M059J (cell line): ENCODE measurements around the gene C9orf85. TPM values are rescaled to one million over a fixed set of nuclear protein-coding genes. Genes with fewer than 3 reads are reported as not detected.
"Not testable (repeated sequence)": the region's sequence is repeated elsewhere in the genome, so short reads cannot be mapped to it uniquely, and the experiment has no call there.

ENCODE experiments used
- DNase-seq: peaks from one replicate; pipeline ENCODE4 v3.0.0-alpha.2; 2012; ENCODE audit warnings: low read depth
- total RNA-seq: library from RNA; depleted of rRNA; stranded (reverse); fragments of >200 nt; shearing (Covaris generic); gene quantifications from 2 replicates; pipeline ENCODE4 v1.2.3, GENCODE V29; 2014; rRNA removed

The C9orf85 gene
- total RNA-seq, 1 experiment from 2014 or later, result 32.2 TPM

GRCh38 chr9:72006501-72006900, 95.1 kb downstream of the C9orf85 start:
- peak; percentile 76 for DNase-seq

DNA sequence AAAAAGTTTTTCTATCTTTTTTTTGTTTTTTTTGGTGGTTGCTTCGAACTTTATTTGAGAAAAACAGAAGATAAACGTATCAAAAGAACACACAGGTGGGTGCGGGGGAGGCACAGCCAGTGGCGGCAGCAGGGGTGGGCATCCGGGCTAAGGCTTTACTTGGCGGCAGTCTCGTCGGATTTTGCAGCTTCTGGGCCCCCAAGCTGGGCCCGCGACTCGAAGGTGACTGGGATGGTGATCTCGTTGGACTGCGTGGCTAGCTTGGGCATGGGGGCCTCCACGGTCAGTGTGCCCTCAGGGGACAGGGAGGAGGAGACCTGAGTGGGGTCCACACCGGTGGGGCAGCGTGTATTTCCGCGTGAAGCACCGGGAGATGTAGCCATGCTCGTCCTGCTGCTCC, 96.3 kb downstream of the C9orf85 start:
- not testable (repeated sequence) for DNase-seq

DNA sequence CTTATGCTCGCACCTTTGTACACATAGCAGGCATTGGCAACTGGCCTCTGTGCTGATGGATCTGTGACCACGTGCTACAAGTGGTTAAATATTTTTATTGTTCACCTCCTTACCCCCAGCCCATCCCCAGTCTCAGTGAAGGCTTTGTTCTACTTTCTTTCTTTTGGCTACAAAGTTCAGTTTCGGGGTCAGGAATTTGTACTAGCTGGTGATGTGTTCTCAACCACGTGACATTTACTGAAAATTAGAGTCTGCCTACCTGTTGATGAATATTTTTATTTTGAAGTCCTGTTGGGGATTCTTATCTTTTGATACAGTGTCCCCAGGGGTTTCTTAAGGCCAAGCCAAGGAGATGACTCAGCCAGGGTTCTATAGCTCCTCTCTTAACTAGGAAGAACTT, 101.2 kb downstream of the C9orf85 start:
- DNase-seq, result peak; percentile 86

GRCh38 chr9:72013292-72013760, 101.9 kb downstream of the C9orf85 start:
- peak; percentile 49 for DNase-seq

- DNase-seq, result peak; percentile 88
These were observed 111.4 kb downstream of the C9orf85 start for GRCh38 chr9:72022841-72023240.

Other genes with a start within 250 kb of the C9orf85 start
- 42.3 and 47.3 TPM in 2 replicates for gene CEMIP2, start 143.1 kb upstream of the C9orf85 start, total RNA-seq
- 34.5 and 49.0 TPM in 2 replicates for gene ABHD17B, start 446 bp upstream of the C9orf85 start, total RNA-seq
- 0.15 TPM in 1 of 2 replicates, not detected in the other for gene C9orf57, start 149.0 kb downstream of the C9orf85 start, total RNA-seq
- 0.49 and 0.66 TPM in 2 replicates for gene GDA, start 237.8 kb downstream of the C9orf85 start, total RNA-seq